ENCODE measurements around the gene S100A16. TPM values are rescaled to one million over a fixed set of nuclear protein-coding genes. Genes with fewer than 3 reads are reported as not detected.

S100A16 gene
- total RNA-seq, 3 donors from 2014 or later, result 52.0 to 154 (median 102) TPM

- Histone ChIP-seq H3K27me3 (no peaks in the 10 kb centered on the region), H3K4me3 (peak overlapping the region; percentile 14 to 27 (median 24)), H3K27ac (peak overlapping the region; percentile 99), H3K36me3 (no peaks in the 10 kb centered on the region), H3K9me3 (no peaks in the 10 kb centered on the region), H3K4me1 (peaks cover 11 to 25% of the 10 kb centered on the region in 2 donors)
- peak; percentile 86 to 94 for DNase-seq (ENCODE audit: low spot score in 2 of 2)
- TF ChIP-seq CTCF (IDR thresholded peaks at IDR 0.05) (peak; percentile 99), POLR2A (IDR thresholded peaks at IDR 0.05) (no peak), POLR2AphosphoS5 (IDR thresholded peaks at IDR 0.05) (peak; percentile 73 to 89 (median 87))
- intact Hi-C loops (cut with DNase I; ENCODE audit: low total_unique reads), result no loop called here
Observed at GRCh38 chr1:153568367-153569099, 44.4 kb downstream of the S100A16 start.

- H3K9me3 ChIP-seq, result no peaks in the 10 kb centered on the region
- H3K36me3 ChIP-seq, result no peaks in the 10 kb centered on the region
- no peak for DNase-seq (ENCODE audit: low spot score in 2 of 2)
- H3K27me3 ChIP-seq, result no peaks in the 10 kb centered on the region
- H3K27ac ChIP-seq, result peak overlapping the region; percentile 99
- no peak for TF ChIP-seq POLR2AphosphoS5 (IDR thresholded peaks at IDR 0.05)
- TF ChIP-seq POLR2A (IDR thresholded peaks at IDR 0.05), result no peak
- no peak for TF ChIP-seq CTCF (IDR thresholded peaks at IDR 0.05)
- peak overlapping the region; percentile 14 to 27 (median 24) for H3K4me3 ChIP-seq
- peaks cover 11 to 25% of the 10 kb centered on the region in 2 donors for H3K4me1 ChIP-seq
- intact Hi-C loops (cut with DNase I; ENCODE audit: low total_unique reads), result no loop called here
Observed at GRCh38 chr1:153567621-153568366, 45.1 kb downstream of the S100A16 start.

- peaks cover 11 to 25% of the 10 kb centered on the region in 2 donors for H3K4me1 ChIP-seq
- H3K27me3 ChIP-seq, result no peaks in the 10 kb centered on the region
- peak overlapping the region in 1 of 3 donors; percentile 13 for H3K4me3 ChIP-seq
- H3K27ac ChIP-seq, result peak overlapping the region; percentile 99
- intact Hi-C loops (cut with DNase I; ENCODE audit: low total_unique reads), result no loop called here
- DNase-seq (ENCODE audit: low spot score in 2 of 2), result peak; percentile 96 to 98
- H3K36me3 ChIP-seq, result no peaks in the 10 kb centered on the region
- no peaks in the 10 kb centered on the region for H3K9me3 ChIP-seq
- TF ChIP-seq POLR2AphosphoS5 (IDR thresholded peaks at IDR 0.05), result peak; percentile 72 to 95 (median 87)
- TF ChIP-seq CTCF (IDR thresholded peaks at IDR 0.05), result peak in 1 of 3 donors; percentile 17
- TF ChIP-seq POLR2A (IDR thresholded peaks at IDR 0.05), result no peak
Observed at GRCh38 chr1:153566414-153567371, 46.2 kb downstream of the S100A16 start.

GRCh38 chr1:153565529-153566374 is 47.2 kb downstream of the S100A16 start, which contains the start of gene S100A2:
S100A2 (minus strand) TSS chr1:153565844; CDS start chr1:153563877, 1,967 bp downstream.
- no peaks in the 10 kb centered on the region for H3K36me3 ChIP-seq
- peaks cover 11 to 25% of the 10 kb centered on the region in 2 donors for H3K4me1 ChIP-seq
- no peaks in the 10 kb centered on the region for H3K27me3 ChIP-seq
- peak in 1 of 2 donors; percentile 49 for DNase-seq (ENCODE audit: low spot score in 2 of 2)
- intact Hi-C loops (cut with DNase I; ENCODE audit: low total_unique reads), result loop anchor here (2.0 kb wide), 1 partner anchor 35 kb away; no protein-coding TSS in a partner anchor
- H3K27ac ChIP-seq, result peak within 1 kb of the TSS; percentile 99
- TF ChIP-seq POLR2A (IDR thresholded peaks at IDR 0.05) (no peak), CTCF (IDR thresholded peaks at IDR 0.05) (no peak), POLR2AphosphoS5 (IDR thresholded peaks at IDR 0.05) (peak in 2 of 3 donors; percentile 22 to 52)
- H3K9me3 ChIP-seq, result no peaks in the 10 kb centered on the region
- peak within 1 kb of the TSS in 1 of 3 donors; percentile 13 for H3K4me3 ChIP-seq
